Measurements from ENCODE around the gene MYH3. TPM values are rescaled to one million over a fixed set of nuclear protein-coding genes. Genes with fewer than 3 reads are reported as not detected.

Gene MYH3
- total RNA-seq, 1 donor from 2014 or later: 11.2 TPM

GRCh38 chr17:10649602-10650001 lies 7.5 kb downstream of the MYH3 start:
- no peak overlapping the region for H3K4me3 Mint-ChIP-seq
- DNase-seq (ENCODE audit: extremely low spot score, unreplicated experiment): no peak
- no peaks in the 10 kb centered on the region for H3K9me3 Mint-ChIP-seq
- H3K27me3 Mint-ChIP-seq: no peaks in the 10 kb centered on the region
- H3K27ac Mint-ChIP-seq: no peak overlapping the region
- TF ChIP-seq CTCF (conservative IDR thresholded peaks at IDR 0.05): no peak
- no peaks in the 10 kb centered on the region for H3K4me1 Mint-ChIP-seq (ENCODE audit: unreplicated experiment)
- H3K36me3 Mint-ChIP-seq: no peaks in the 10 kb centered on the region

- Mint-ChIP-seq H3K27ac (no peak overlapping the region), H3K4me3 (no peak overlapping the region), H3K9me3 (no peaks in the 10 kb centered on the region), H3K36me3 (no peaks in the 10 kb centered on the region), H3K27me3 (no peaks in the 10 kb centered on the region), H3K4me1 (ENCODE audit: unreplicated experiment) (no peaks in the 10 kb centered on the region)
- no peak for DNase-seq (ENCODE audit: extremely low spot score, unreplicated experiment)
- no peak for TF ChIP-seq CTCF (conservative IDR thresholded peaks at IDR 0.05)
Observed at GRCh38 chr17:10648956-10649355, 8.2 kb downstream of the MYH3 start.

GRCh38 chr17:10648381-10648780 lies 8.7 kb downstream of the MYH3 start:
- Mint-ChIP-seq H3K27me3 (no peaks in the 10 kb centered on the region), H3K4me1 (ENCODE audit: unreplicated experiment) (no peaks in the 10 kb centered on the region), H3K36me3 (no peaks in the 10 kb centered on the region), H3K4me3 (no peak overlapping the region), H3K9me3 (no peaks in the 10 kb centered on the region), H3K27ac (no peak overlapping the region)
- no peak for TF ChIP-seq CTCF (conservative IDR thresholded peaks at IDR 0.05)
- DNase-seq (ENCODE audit: extremely low spot score, unreplicated experiment): no peak

GRCh38 chr17:10646392-10646990 lies 10.6 kb downstream of the MYH3 start:
- no peak for DNase-seq (ENCODE audit: extremely low spot score, unreplicated experiment)
- no peak overlapping the region for H3K4me3 Mint-ChIP-seq
- no peaks in the 10 kb centered on the region for H3K4me1 Mint-ChIP-seq (ENCODE audit: unreplicated experiment)
- no peak overlapping the region for H3K27ac Mint-ChIP-seq
- H3K9me3 Mint-ChIP-seq: no peaks in the 10 kb centered on the region
- H3K36me3 Mint-ChIP-seq: no peaks in the 10 kb centered on the region
- peak; percentile 86 for TF ChIP-seq CTCF (conservative IDR thresholded peaks at IDR 0.05)
- no peaks in the 10 kb centered on the region for H3K27me3 Mint-ChIP-seq

GRCh38 chr17:10640475-10640874 lies 16.6 kb downstream of the MYH3 start:
- Mint-ChIP-seq H3K4me3 (no peak overlapping the region), H3K27me3 (no peaks in the 10 kb centered on the region), H3K9me3 (no peaks in the 10 kb centered on the region), H3K36me3 (peaks cover 24% of the 10 kb centered on the region), H3K27ac (no peak overlapping the region), H3K4me1 (ENCODE audit: unreplicated experiment) (no peaks in the 10 kb centered on the region)
- TF ChIP-seq CTCF (conservative IDR thresholded peaks at IDR 0.05): no peak
- no peak for DNase-seq (ENCODE audit: extremely low spot score, unreplicated experiment)

GRCh38 chr17:10638151-10638550 lies 19.0 kb downstream of the MYH3 start:
- Mint-ChIP-seq H3K27me3 (no peaks in the 10 kb centered on the region), H3K36me3 (peaks cover 24% of the 10 kb centered on the region), H3K4me1 (ENCODE audit: unreplicated experiment) (no peaks in the 10 kb centered on the region), H3K4me3 (no peak overlapping the region), H3K27ac (no peak overlapping the region), H3K9me3 (no peaks in the 10 kb centered on the region)
- DNase-seq (ENCODE audit: extremely low spot score, unreplicated experiment): no peak
- no peak for TF ChIP-seq CTCF (conservative IDR thresholded peaks at IDR 0.05)
